ENCODE measurements around the gene AP1G2. TPM values are rescaled to one million over a fixed set of nuclear protein-coding genes. Genes with fewer than 3 reads are reported as not detected.

The AP1G2 gene
- polyA plus RNA-seq, 1 donor (not counting 4 experiments of a cell fraction or from before 2014, with no cell fraction given) = 119 TPM

DNA sequence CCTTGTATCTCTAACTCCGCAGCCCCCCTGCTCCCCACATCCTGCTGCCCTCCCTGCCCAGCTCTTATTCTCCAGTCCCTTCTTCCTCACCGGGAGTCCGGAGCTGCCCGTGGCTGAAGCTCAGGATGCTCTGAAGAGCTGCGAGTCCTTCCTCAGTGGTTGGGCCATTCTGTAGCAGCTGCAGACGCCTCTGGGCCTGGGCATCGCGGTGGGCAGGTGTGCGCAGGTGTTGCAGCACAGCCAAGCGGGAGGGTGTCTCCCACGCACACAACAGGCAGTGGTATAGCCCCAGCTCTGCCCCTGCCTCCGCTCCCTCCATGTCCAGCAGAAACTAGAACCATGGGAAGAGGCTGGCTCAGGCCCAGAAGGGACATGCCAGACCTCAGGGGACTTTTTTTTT is 36.2 kb downstream of the AP1G2 start:
- FAIRE-seq (no peak), DNase-seq (ENCODE audit: low read depth, low spot score) (no peak)
- Histone ChIP-seq H3K36me3 (ENCODE audit: control insufficient read depth in 2 of 2, extremely low read depth in 1 of 2, insufficient read depth in 2 of 2, low read length in 2 of 2) (peaks cover 0 to 1% of the 10 kb centered on the region in 2 experiments), H3K4me3 (ENCODE audit: control insufficient read depth in 2 of 3, extremely low read depth in 1 of 3, insufficient read depth in 2 of 3, low read depth in 1 of 3, low read length in 3 of 3) (no peak overlapping the region), H2AFZ (ENCODE audit: control insufficient read depth, low read length) (no peak overlapping the region), H4K20me1 (ENCODE audit: control insufficient read depth, extremely low read depth, insufficient read depth, low read length) (no peaks in the 10 kb centered on the region), H3K9me3 (ENCODE audit: control insufficient read depth, low read depth, low read length) (no peaks in the 10 kb centered on the region), H3K9ac (ENCODE audit: control insufficient read depth, extremely low read depth, insufficient read depth, low read length) (no peak overlapping the region), H3K4me2 (ENCODE audit: control insufficient read depth, extremely low read depth, insufficient read depth, low read depth, low read length) (no peak overlapping the region), H3K4me1 (ENCODE audit: control insufficient read depth, extremely low read depth, insufficient read depth, low read length) (no peaks in the 10 kb centered on the region), H3K79me2 (ENCODE audit: control insufficient read depth, insufficient read depth, low read length) (no peaks in the 10 kb centered on the region), H3K9me1 (ENCODE audit: control insufficient read depth, extremely low read depth, insufficient read depth, low read length) (no peaks in the 10 kb centered on the region), H3K27me3 (ENCODE audit: control insufficient read depth, extremely low read depth, insufficient read depth, low read length) (no peaks in the 10 kb centered on the region), H3K27ac (ENCODE audit: control insufficient read depth, insufficient read depth, low read length) (no peak overlapping the region)
- TF ChIP-seq, protein P1, sequence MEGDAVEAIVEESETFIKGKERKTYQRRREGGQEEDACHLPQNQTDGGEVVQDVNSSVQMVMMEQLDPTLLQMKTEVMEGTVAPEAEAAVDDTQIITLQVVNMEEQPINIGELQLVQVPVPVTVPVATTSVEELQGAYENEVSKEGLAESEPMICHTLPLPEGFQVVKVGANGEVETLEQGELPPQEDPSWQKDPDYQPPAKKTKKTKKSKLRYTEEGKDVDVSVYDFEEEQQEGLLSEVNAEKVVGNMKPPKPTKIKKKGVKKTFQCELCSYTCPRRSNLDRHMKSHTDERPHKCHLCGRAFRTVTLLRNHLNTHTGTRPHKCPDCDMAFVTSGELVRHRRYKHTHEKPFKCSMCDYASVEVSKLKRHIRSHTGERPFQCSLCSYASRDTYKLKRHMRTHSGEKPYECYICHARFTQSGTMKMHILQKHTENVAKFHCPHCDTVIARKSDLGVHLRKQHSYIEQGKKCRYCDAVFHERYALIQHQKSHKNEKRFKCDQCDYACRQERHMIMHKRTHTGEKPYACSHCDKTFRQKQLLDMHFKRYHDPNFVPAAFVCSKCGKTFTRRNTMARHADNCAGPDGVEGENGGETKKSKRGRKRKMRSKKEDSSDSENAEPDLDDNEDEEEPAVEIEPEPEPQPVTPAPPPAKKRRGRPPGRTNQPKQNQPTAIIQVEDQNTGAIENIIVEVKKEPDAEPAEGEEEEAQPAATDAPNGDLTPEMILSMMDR (optimal IDR thresholded peaks at IDR 0.05 in 1 of 3, IDR thresholded peaks at IDR 0.05 in 1 of 3, conservative IDR thresholded peaks at IDR 0.05 in 1 of 3; ENCODE audit: extremely low read depth in 1 of 3, insufficient read depth in 2 of 3, low read length in 3 of 3) = no peak
- TF ChIP-seq EZH2 (IDR thresholded peaks at IDR 0.05; ENCODE audit: low read length) = no peak
- dilution Hi-C loops (cut with MboI; ENCODE audit: extremely low pct_ligation_motif_present, low sequenced_read_pairs) = no loop called here

DNA sequence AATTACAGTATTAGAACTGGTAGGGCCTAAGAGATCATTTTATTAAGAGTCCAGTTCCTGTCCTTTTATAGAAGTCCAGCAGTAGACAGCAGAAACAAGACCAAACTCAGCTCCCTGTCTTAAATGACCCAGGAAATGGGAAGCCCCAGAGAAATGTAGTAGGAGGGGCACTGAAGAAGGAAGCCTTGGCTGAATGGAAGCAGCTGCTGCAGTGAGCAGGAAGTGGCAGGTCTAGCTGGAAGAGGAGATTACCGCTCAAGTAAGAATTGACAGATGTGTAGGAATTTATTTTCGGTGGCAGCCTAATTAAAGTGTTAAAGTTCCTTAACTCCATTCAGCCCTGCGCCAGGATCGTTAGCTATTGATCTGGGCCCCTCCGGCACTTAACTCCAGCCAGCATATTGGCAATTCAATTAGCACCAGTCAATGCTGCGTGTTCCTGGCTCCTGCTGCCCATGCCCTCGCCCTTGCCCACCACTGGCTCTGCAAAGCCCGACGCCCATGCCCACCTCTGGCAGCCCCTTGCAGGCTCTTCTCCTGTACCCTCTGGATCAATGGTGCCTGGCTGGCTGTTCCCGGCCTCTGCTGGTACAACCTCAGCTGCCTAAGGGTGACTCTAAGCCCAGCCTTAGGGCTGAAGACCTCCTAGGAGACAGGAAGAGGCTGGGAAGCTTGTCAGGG is 37.1 kb downstream of the AP1G2 start:
- no peak for TF ChIP-seq EZH2 (IDR thresholded peaks at IDR 0.05; ENCODE audit: low read length)
- TF ChIP-seq, protein P1 (optimal IDR thresholded peaks at IDR 0.05 in 1 of 3, IDR thresholded peaks at IDR 0.05 in 1 of 3, conservative IDR thresholded peaks at IDR 0.05 in 1 of 3; ENCODE audit: extremely low read depth in 1 of 3, insufficient read depth in 2 of 3, low read length in 3 of 3) = no peak
- no peak overlapping the region for H2AFZ ChIP-seq (ENCODE audit: control insufficient read depth, low read length)
- H3K9ac ChIP-seq (ENCODE audit: control insufficient read depth, extremely low read depth, insufficient read depth, low read length) = no peak overlapping the region
- H3K9me3 ChIP-seq (ENCODE audit: control insufficient read depth, low read depth, low read length) = no peaks in the 10 kb centered on the region
- dilution Hi-C loops (cut with MboI; ENCODE audit: extremely low pct_ligation_motif_present, low sequenced_read_pairs) = no loop called here
- no peak overlapping the region for H3K4me2 ChIP-seq (ENCODE audit: control insufficient read depth, extremely low read depth, insufficient read depth, low read depth, low read length)
- DNase-seq (ENCODE audit: low read depth, low spot score) (no peak), FAIRE-seq (no peak)
- H3K27me3 ChIP-seq (ENCODE audit: control insufficient read depth, extremely low read depth, insufficient read depth, low read length) = no peaks in the 10 kb centered on the region
- no peaks in the 10 kb centered on the region for H3K79me2 ChIP-seq (ENCODE audit: control insufficient read depth, insufficient read depth, low read length)
- H3K4me1 ChIP-seq (ENCODE audit: control insufficient read depth, extremely low read depth, insufficient read depth, low read length) = no peaks in the 10 kb centered on the region
- no peaks in the 10 kb centered on the region for H4K20me1 ChIP-seq (ENCODE audit: control insufficient read depth, extremely low read depth, insufficient read depth, low read length)
- no peaks in the 10 kb centered on the region for H3K9me1 ChIP-seq (ENCODE audit: control insufficient read depth, extremely low read depth, insufficient read depth, low read length)
- H3K36me3 ChIP-seq (ENCODE audit: control insufficient read depth in 2 of 2, extremely low read depth in 1 of 2, insufficient read depth in 2 of 2, low read length in 2 of 2) = peaks cover 0 to 1% of the 10 kb centered on the region in 2 experiments
- H3K4me3 ChIP-seq (ENCODE audit: control insufficient read depth in 2 of 3, extremely low read depth in 1 of 3, insufficient read depth in 2 of 3, low read depth in 1 of 3, low read length in 3 of 3) = no peak overlapping the region
- no peak overlapping the region for H3K27ac ChIP-seq (ENCODE audit: control insufficient read depth, insufficient read depth, low read length)

All from keratinocyte (primary cell).